Measurements from ENCODE around the gene SPRY1.

DNA sequence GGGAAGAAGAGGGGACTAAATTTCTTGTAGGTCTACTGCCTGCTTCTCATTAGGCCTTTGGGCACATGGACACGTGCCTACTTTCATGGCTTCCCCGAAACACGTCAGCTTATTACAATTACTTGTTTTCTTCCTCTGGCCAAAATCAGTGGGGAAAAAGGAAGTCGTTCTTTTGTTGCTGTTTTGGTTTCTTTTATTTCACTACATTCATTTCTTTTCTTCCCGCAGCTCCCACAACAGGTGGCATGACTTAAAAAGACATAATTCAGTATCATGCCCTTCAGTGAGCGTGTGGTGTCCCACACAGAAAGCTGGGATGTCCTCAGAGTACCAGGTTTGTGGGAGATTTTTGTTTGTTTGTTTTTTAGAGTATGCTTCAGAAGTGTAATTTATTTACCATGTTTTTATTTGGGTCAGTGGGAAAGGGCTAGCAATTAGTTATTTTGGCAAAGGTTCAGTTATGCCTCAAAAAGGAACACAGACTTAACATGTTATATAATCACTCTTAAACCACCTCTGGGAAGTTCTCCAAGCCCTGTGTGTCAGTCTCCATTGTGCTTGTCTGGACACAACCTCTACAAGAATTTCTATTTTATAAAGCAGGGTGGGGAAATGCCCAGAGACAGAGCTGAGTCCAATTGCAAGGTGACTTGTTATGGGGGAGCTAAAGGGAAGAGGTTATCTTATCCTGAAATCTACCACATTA is 44.2 kb upstream of the SPRY1 start:
- TF ChIP-seq, protein P1, sequence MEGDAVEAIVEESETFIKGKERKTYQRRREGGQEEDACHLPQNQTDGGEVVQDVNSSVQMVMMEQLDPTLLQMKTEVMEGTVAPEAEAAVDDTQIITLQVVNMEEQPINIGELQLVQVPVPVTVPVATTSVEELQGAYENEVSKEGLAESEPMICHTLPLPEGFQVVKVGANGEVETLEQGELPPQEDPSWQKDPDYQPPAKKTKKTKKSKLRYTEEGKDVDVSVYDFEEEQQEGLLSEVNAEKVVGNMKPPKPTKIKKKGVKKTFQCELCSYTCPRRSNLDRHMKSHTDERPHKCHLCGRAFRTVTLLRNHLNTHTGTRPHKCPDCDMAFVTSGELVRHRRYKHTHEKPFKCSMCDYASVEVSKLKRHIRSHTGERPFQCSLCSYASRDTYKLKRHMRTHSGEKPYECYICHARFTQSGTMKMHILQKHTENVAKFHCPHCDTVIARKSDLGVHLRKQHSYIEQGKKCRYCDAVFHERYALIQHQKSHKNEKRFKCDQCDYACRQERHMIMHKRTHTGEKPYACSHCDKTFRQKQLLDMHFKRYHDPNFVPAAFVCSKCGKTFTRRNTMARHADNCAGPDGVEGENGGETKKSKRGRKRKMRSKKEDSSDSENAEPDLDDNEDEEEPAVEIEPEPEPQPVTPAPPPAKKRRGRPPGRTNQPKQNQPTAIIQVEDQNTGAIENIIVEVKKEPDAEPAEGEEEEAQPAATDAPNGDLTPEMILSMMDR (IDR thresholded peaks at IDR 0.05; ENCODE audit: borderline replicate concordance, extremely low read depth, low read length, poor library complexity, severe bottlenecking): no peak
- TF ChIP-seq EZH2 (IDR thresholded peaks at IDR 0.05; ENCODE audit: borderline replicate concordance, low read depth, low read length, severe bottlenecking): no peak

Data from DND-41 (cell line).